K562 (cell line): ENCODE results near the gene FARP1. TPM values are rescaled to one million over a fixed set of nuclear protein-coding genes. Genes with fewer than 3 reads are reported as not detected.

Experiments
- ATAC-seq: fragments of 200-7000 bp; cut with Tn5 transposase; 3 replicates; pipeline ENCODE4 v1.9.1; 2020; ENCODE audit warnings: moderate library complexity
- BruUV-seq: library from RNA; stranded (reverse); fragments of 400-500 nt; replicated peaks from 2 replicates; lab custom pipeline; 2021; lab: Mats Ljungman, UMichigan
- CTCF ChIA-PET: fragments of 300-600 bp; formaldehyde crosslinking; extraction: SDS; loops from one replicate; lab custom pipeline; 2021; ENCODE audit warnings: low intra/inter-chr PET ratio; lab: Yijun Ruan, JAX
- POLR2A ChIA-PET: fragments of 300-600, 350-650 bp; sonication (Branson Sonifier 250); formaldehyde crosslinking; extraction: SDS; loops from one replicate; lab custom pipeline; 2021; ENCODE audit warnings: antibody characterized with exemption, inconsistent platforms; lab: Yijun Ruan, JAX
- DNase-seq, 4 experiments: peaks; one replicate each; pipeline versions ENCODE4 v3.0.0 to v3.0.0-alpha.2; 2011 to 2018; ENCODE audit warnings: low spot score in 3 of 4, mixed read lengths in 3 of 4; ENCODE audit errors: extremely low read depth in 1 of 4
- FAIRE-seq: peaks from 2 replicates; lab custom pipeline; 2011; peaks lifted over from hg19 to GRCh38; lab: Jason Lieb, UNC
- H2AFZ ChIP-seq: 2 replicates; pipeline ENCODE4 v1.6.0; 2011; ENCODE audit warnings: low read depth, low read length, control low read depth, inconsistent platforms
- H3K27ac ChIP-seq: fragments of 200-600 bp; 3 replicates; pipeline ENCODE4 v1.8.0; 2011; ENCODE audit warnings: low read depth, mild to moderate bottlenecking, control low read depth, inconsistent platforms, low read length, moderate library complexity, mixed read lengths; ENCODE audit errors: extremely low read depth
- H3K27me3 ChIP-seq, 2 experiments: fragments of 300-600 bp in 1 of 2; 2 replicates in 1 of 2; 3 replicates in 1 of 2; pipeline versions ENCODE4 v1.6.0 to v1.8.0; 2011; ENCODE audit warnings: inconsistent platforms in 2 of 2, low read length in 2 of 2, mild to moderate bottlenecking in 1 of 2, mixed read lengths in 1 of 2, moderate library complexity in 1 of 2; ENCODE audit not compliant: control insufficient read depth in 2 of 2, insufficient read depth in 2 of 2
- H3K36me3 ChIP-seq: fragments of 300-600 bp; 3 replicates; pipeline ENCODE4 v1.8.0; 2011; ENCODE audit warnings: mild to moderate bottlenecking, low read length, inconsistent platforms; ENCODE audit not compliant: control insufficient read depth, insufficient read depth
- H3K4me1 ChIP-seq, 2 experiments: fragments of 200-600 bp in 1 of 2; replicated peaks in 1 of 2; 2 replicates in 1 of 2; 3 replicates in 1 of 2; pipeline versions ENCODE4 v1.5.1 to v1.8.0; 2011; ENCODE audit warnings: inconsistent platforms in 2 of 2, low read length in 2 of 2, mild to moderate bottlenecking in 1 of 2, mixed read lengths in 1 of 2, moderate library complexity in 1 of 2; ENCODE audit not compliant: control insufficient read depth in 2 of 2, insufficient read depth in 2 of 2
- H3K4me2 ChIP-seq: 2 replicates; pipeline ENCODE4 v1.6.1; 2011; ENCODE audit warnings: low read length, control low read depth, inconsistent platforms, mixed read lengths; ENCODE audit not compliant: insufficient read depth
- H3K4me3 ChIP-seq: fragments of 200-600 bp; sonication (generic), shearing (Covaris generic); 2 replicates; pipeline ENCODE4 v1.5.1; 2016; ENCODE audit warnings: control low read depth, inconsistent platforms
- H3K79me2 ChIP-seq: fragments of 200-600 bp; 3 replicates; pipeline ENCODE4 v1.8.0; 2011; ENCODE audit warnings: low read length, inconsistent platforms; ENCODE audit not compliant: control insufficient read depth, insufficient read depth
- H3K9ac ChIP-seq, 2 experiments: 2 replicates each; pipeline versions ENCODE4 v1.6.0 to v1.6.1; 2011; ENCODE audit warnings: low read depth in 2 of 2, low read length in 2 of 2, control low read depth in 1 of 2, inconsistent platforms in 1 of 2, mild to moderate bottlenecking in 1 of 2, mixed read lengths in 1 of 2; ENCODE audit not compliant: insufficient read depth in 1 of 2
- H3K9me1 ChIP-seq: one replicate; pipeline ENCODE4 v1.6.0; 2011; ENCODE audit warnings: inconsistent platforms, mild to moderate bottlenecking, low read length, moderate library complexity; ENCODE audit not compliant: control insufficient read depth, insufficient read depth
- H3K9me3 ChIP-seq: replicated peaks from 2 replicates; pipeline ENCODE4 v1.5.1; 2011; ENCODE audit warnings: low read depth, low read length, inconsistent platforms; ENCODE audit not compliant: control insufficient read depth, insufficient read depth
- H4K20me1 ChIP-seq: replicated peaks from 2 replicates; pipeline ENCODE4 v1.6.1; 2011; ENCODE audit warnings: low read length, inconsistent platforms, mixed read lengths; ENCODE audit not compliant: control insufficient read depth, insufficient read depth
- ARID1B ChIP-seq: fragments of 450-650 bp; IDR thresholded peaks from 2 replicates; pipeline ENCODE4 v1.6.1; 2016; ENCODE audit warnings: antibody characterized with exemption, mild to moderate bottlenecking, inconsistent platforms
- ARID3B ChIP-seq: fragments of 250-450 bp; sonication (Bioruptor Pico); IDR thresholded peaks from 2 replicates; pipeline ENCODE4 v1.4.0; 2020; ENCODE audit warnings: borderline replicate concordance
- DLX4 ChIP-seq: fragments of 250-450 bp; sonication (Bioruptor Pico); IDR thresholded peaks from 2 replicates; pipeline ENCODE4 v1.6.1; 2021; ENCODE audit warnings: mild to moderate bottlenecking
- NCOR1 ChIP-seq: fragments of 450-650 bp; IDR thresholded peaks from 2 replicates; pipeline ENCODE4 v1.6.1; 2016; ENCODE audit warnings: mild to moderate bottlenecking, moderate library complexity
- RERE ChIP-seq: sonication (generic); formaldehyde crosslinking; IDR thresholded peaks from 2 replicates; pipeline ENCODE4 v1.8.0; 2023; ENCODE audit warnings: missing genetic modification reagents, mild to moderate bottlenecking, borderline replicate concordance
- SMAD2 ChIP-seq: fragments of 150-350 bp; IDR thresholded peaks from 2 replicates; pipeline ENCODE4 v1.6.1; 2014; ENCODE audit warnings: low read depth, mild to moderate bottlenecking, low read length
- TARDBP ChIP-seq: fragments of 450-650 bp; IDR thresholded peaks from 2 replicates; pipeline ENCODE4 v1.6.1; 2016
- WGBS: fragments of 100-300 bp; shearing (Covaris generic); methylation state at CpG from one replicate; pipeline ENCODE4 v1.1.6; 2016; ENCODE audit warnings: low coverage, mixed read lengths; ENCODE audit not compliant: insufficient coverage; ENCODE audit errors: missing lambda C conversion rate; 5-methylcytosine and 5-hydroxymethylcytosine counted together
- in situ Hi-C: fragments of 300-500 bp; cut with MboI; formaldehyde crosslinking; loops from 4 replicates; pipeline ENCODE4 v1.15.0; 2018; ENCODE audit warnings: inconsistent platforms, mixed read lengths
- intact Hi-C: fragments of 100-400 bp; cut with micrococcal nuclease; formaldehyde crosslinking; loops from 2 replicates; pipeline ENCODE4 v1.14.2; 2022
- polyA plus RNA-seq, 8 experiments: library from polyadenylated mRNA; depleted of rRNA in 4 of 8; stranded (reverse) in 5 of 8; unstranded in 3 of 8; fragments of >200 nt; fragmentation: Nextera tagmentation in 2 of 8; fragmentation: Illumina TruSeq in 1 of 8; extraction: Ambion mirVana in 2 of 8; extraction: Trizol in 1 of 8; gene quantifications; 2 replicates each; pipeline versions ENCODE4 v1.2.1 to v1.2.3, GENCODE V29; 2011 to 2014; ENCODE audit warnings: inconsistent platforms in 1 of 8, missing spikeins in 1 of 8
- total RNA-seq, 7 experiments: library from RNA; depleted of rRNA in 6 of 7; stranded (reverse); fragments of >200 nt in 6 of 7; fragmentation: Illumina TruSeq in 2 of 7; extraction: Trizol in 2 of 7; gene quantifications; 2 replicates each; pipeline versions ENCODE4 v1.2.1 to v1.2.3, GENCODE V29; 2011 to 2021; ENCODE audit warnings: low replicate concordance in 1 of 7

The FARP1 gene
- total and polyA plus RNA-seq, 9 of the 15 experiments (the other 6 are each of a cell fraction or from before 2014, with no cell fraction given) = 0.03 to 0.29 (median 0.05) TPM; not detected in 3

GRCh38 chr13:98315466-98315865 is 172.6 kb downstream of the FARP1 start:
- Histone ChIP-seq H3K4me1 (no peaks in the 10 kb centered on the region), H3K79me2 (no peaks in the 10 kb centered on the region), H3K4me3 (no peak overlapping the region), H3K9me3 (no peaks in the 10 kb centered on the region), H4K20me1 (no peaks in the 10 kb centered on the region), H3K9me1 (no peaks in the 10 kb centered on the region), H3K27ac (no peak overlapping the region), H3K36me3 (no peaks in the 10 kb centered on the region), H3K27me3 (peaks cover 0 to 52% of the 10 kb centered on the region in 2 experiments; a peak in 4 of 5 replicates), H3K9ac (no peak overlapping the region), H2AFZ (no peak overlapping the region), H3K4me2 (no peak overlapping the region)
- ChIA-PET CTCF (no interaction called here), POLR2A (no interaction called here)
- ATAC-seq (no peak), FAIRE-seq (no peak), DNase-seq (no peak)
- BruUV-seq = no TSS peak
- 0% methylated on average over 7 of the region's 8 CpGs for WGBS
- TF ChIP-seq ARID1B (no peak), TARDBP (no peak), ARID3B (CRISPR knock-in tag) (no peak), RERE (CRISPR knock-in tag) (no peak), DLX4 (no peak), SMAD2 (no peak), NCOR1 (no peak)
- intact Hi-C loops (no loop called here), in situ Hi-C loops (no loop called here)
